ENCODE measurements around the gene PITPNB. TPM values are rescaled to one million over a fixed set of nuclear protein-coding genes. Genes with fewer than 3 reads are reported as not detected.
A peak's percentile ranks its signal among the peaks of the same experiment; 100 is the strongest.

Gene PITPNB
- total RNA-seq, 2 donors from 2014 or later = 59.6 to 68.2 TPM

- no peaks in the 10 kb centered on the region for H3K9me3 Mint-ChIP-seq
- H3K27ac Mint-ChIP-seq = no peak overlapping the region
- Histone ChIP-seq H3K9me3 (ENCODE audit: control insufficient read depth, low read length) (no peaks in the 10 kb centered on the region), H3K36me3 (ENCODE audit: control insufficient read depth, insufficient read depth, low read length) (no peaks in the 10 kb centered on the region), H3K27ac (ENCODE audit: low read depth, low read length) (no peak overlapping the region), H3K27me3 (ENCODE audit: control insufficient read depth, insufficient read depth, low read length, poor library complexity, severe bottlenecking) (peaks cover 55% of the 10 kb centered on the region), H3K9ac (ENCODE audit: extremely low read depth, low read length, poor library complexity, severe bottlenecking) (no peak overlapping the region), H3K4me3 (ENCODE audit: low read length) (no peak overlapping the region), H3K4me1 (ENCODE audit: control insufficient read depth, insufficient read depth, low read length) (no peaks in the 10 kb centered on the region)
- 25 to 39% methylated on average over 16 to 30 of the region's 31 CpGs for WGBS, 2 experiments (ENCODE audit: insufficient coverage in 1 of 2, insufficient read length in 1 of 2)
- no peak overlapping the region for H3K4me3 Mint-ChIP-seq
- DNase-seq = peak; percentile 90
- H3K4me1 Mint-ChIP-seq = peaks cover 37% of the 10 kb centered on the region
- no peaks in the 10 kb centered on the region for H3K36me3 Mint-ChIP-seq (ENCODE audit: low read depth)
- peak; percentile 85 for TF ChIP-seq CTCF (conservative IDR thresholded peaks at IDR 0.05)
- H3K27me3 Mint-ChIP-seq (ENCODE audit: insufficient read depth) = peaks cover 56% of the 10 kb centered on the region
Measured at GRCh38 chr22:27804470-27805297, 114.4 kb downstream of the PITPNB start.

- peaks cover 32% of the 10 kb centered on the region for H3K4me1 Mint-ChIP-seq
- WGBS, 2 experiments (ENCODE audit: insufficient coverage in 1 of 2, insufficient read length in 1 of 2) = 50 to 63% methylated on average over 2 to 11 of the region's 11 CpGs
- no peaks in the 10 kb centered on the region for H3K36me3 Mint-ChIP-seq (ENCODE audit: low read depth)
- H3K9ac ChIP-seq (ENCODE audit: extremely low read depth, low read length, poor library complexity, severe bottlenecking) = no peak overlapping the region
- peaks cover 61% of the 10 kb centered on the region for H3K27me3 Mint-ChIP-seq (ENCODE audit: insufficient read depth)
- no peak overlapping the region for H3K27ac ChIP-seq (ENCODE audit: low read depth, low read length)
- no peaks in the 10 kb centered on the region for H3K9me3 ChIP-seq (ENCODE audit: control insufficient read depth, low read length)
- H3K4me1 ChIP-seq (ENCODE audit: control insufficient read depth, insufficient read depth, low read length) = no peaks in the 10 kb centered on the region
- no peak for TF ChIP-seq CTCF (conservative IDR thresholded peaks at IDR 0.05)
- no peaks in the 10 kb centered on the region for H3K36me3 ChIP-seq (ENCODE audit: control insufficient read depth, insufficient read depth, low read length)
- H3K4me3 Mint-ChIP-seq = no peak overlapping the region
- no peaks in the 10 kb centered on the region for H3K9me3 Mint-ChIP-seq
- peak; percentile 69 for DNase-seq
- H3K27ac Mint-ChIP-seq = no peak overlapping the region
- no peak overlapping the region for H3K4me3 ChIP-seq (ENCODE audit: low read length)
- peaks cover 55% of the 10 kb centered on the region for H3K27me3 ChIP-seq (ENCODE audit: control insufficient read depth, insufficient read depth, low read length, poor library complexity, severe bottlenecking)
Measured at GRCh38 chr22:27803841-27804415, 115.1 kb downstream of the PITPNB start.

GRCh38 chr22:27802346-27803073, 116.5 kb downstream of the PITPNB start:
- Histone ChIP-seq H3K4me3 (ENCODE audit: low read length) (peak overlapping the region; percentile 83), H3K27ac (ENCODE audit: low read depth, low read length) (peak overlapping the region; percentile 98), H3K36me3 (ENCODE audit: control insufficient read depth, insufficient read depth, low read length) (no peaks in the 10 kb centered on the region), H3K4me1 (ENCODE audit: control insufficient read depth, insufficient read depth, low read length) (no peaks in the 10 kb centered on the region), H3K27me3 (ENCODE audit: control insufficient read depth, insufficient read depth, low read length, poor library complexity, severe bottlenecking) (peaks cover 57% of the 10 kb centered on the region), H3K9me3 (ENCODE audit: control insufficient read depth, low read length) (no peaks in the 10 kb centered on the region), H3K9ac (ENCODE audit: extremely low read depth, low read length, poor library complexity, severe bottlenecking) (peak overlapping the region; percentile 66)
- peak overlapping the region; percentile 67 for H3K4me3 Mint-ChIP-seq
- H3K36me3 Mint-ChIP-seq (ENCODE audit: low read depth) = peaks cover 2% of the 10 kb centered on the region
- H3K9me3 Mint-ChIP-seq = no peaks in the 10 kb centered on the region
- WGBS, 2 experiments (ENCODE audit: insufficient coverage in 1 of 2, insufficient read length in 1 of 2) = 10 to 16% methylated on average over 27 to 34 of the region's 35 CpGs
- TF ChIP-seq CTCF (conservative IDR thresholded peaks at IDR 0.05) = no peak
- H3K4me1 Mint-ChIP-seq = peaks cover 25% of the 10 kb centered on the region
- no peak for DNase-seq
- peaks cover 60% of the 10 kb centered on the region for H3K27me3 Mint-ChIP-seq (ENCODE audit: insufficient read depth)
- peak overlapping the region; percentile 92 for H3K27ac Mint-ChIP-seq

Small RNAs within 50 kb of the gene (microRNA-seq; reads per million reads assigned to microRNA genes)
- gene MIR3199-1 (ENCODE audit: borderline microRNAs expressed) = not detected
- not detected for gene MIR3199-2 (ENCODE audit: borderline microRNAs expressed)

Other genes with a start within 250 kb of the PITPNB start
- 10 to 100 TPM in 1 of 2 donors, 1 to 10 TPM in 1; 4.4 to 17.8 TPM for gene MN1, start 117.5 kb downstream of the PITPNB start, total RNA-seq